CD4-positive, alpha-beta T cell treated with Interleukin-17A for 4 hours (primary cell): ENCODE results near the gene USP26.
"Not testable (repeated sequence)": the region's sequence is repeated elsewhere in the genome, so short reads cannot be mapped to it uniquely, and the experiment has no call there.

Source experiments
- DNase-seq: peaks from one replicate; pipeline ENCODE4 v3.0.0-alpha.2; 2020; ENCODE audit warnings: mixed read lengths

USP26 gene

GRCh38 chrX:133097031-133097430 lies at the start of gene USP26:
Gene USP26, minus strand, starts transcription at chrX:133097109. Its CDS starts 68,889 bp downstream, at chrX:133028220.
- DNase-seq: no peak

DNA sequence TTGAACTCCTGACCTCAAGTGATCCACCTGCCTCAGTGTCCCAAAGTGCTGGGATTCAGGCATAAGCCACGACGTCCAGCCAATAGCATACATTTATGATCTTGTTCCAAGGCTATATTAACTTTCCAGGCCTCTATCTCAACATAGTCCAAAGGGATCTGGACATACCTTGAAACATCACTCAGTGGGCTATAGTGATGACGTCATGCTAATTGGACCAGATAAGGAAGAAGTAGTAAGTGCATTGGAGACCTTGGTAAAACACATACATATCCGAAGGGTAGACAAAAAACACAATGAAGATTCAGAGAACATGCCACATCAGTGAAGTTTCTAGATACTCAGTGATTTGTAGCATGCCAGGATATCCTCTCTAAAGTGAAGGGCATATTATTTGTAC lies 37.4 kb upstream of the USP26 start:
- DNase-seq: no peak

- no peak for DNase-seq
Observed at GRCh38 chrX:133120406-133120805, 23.5 kb upstream of the USP26 start.

DNA sequence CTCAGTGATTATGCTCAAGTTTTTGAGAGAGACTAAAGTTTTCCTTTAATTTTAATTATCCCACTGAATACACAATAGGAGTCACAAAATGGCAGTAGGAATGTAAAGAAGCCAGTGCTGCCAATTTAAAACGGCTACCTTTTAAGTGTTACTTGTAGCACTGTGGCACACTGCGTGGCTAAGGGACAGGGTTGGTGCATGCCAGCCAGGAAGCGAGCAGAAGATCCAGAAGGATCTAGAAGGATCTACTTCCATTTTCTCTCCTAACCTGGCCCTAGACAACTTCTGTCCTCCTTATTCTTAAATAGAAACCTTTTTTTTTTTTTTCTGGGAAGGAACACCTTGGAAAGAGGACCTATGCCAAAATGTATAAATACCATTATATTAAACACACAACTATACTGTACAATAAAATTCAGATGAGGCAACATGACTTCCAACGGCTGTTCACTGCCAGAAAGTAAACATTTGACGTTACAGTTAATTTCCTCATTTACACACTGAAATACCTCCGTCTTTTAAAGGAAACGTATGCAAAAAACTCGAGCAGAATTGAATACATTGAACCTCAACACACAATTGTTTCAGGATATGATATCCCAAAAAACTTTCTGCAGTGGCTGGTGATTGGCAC lies 2.7 kb downstream of the USP26 start:
- no peak for DNase-seq

GRCh38 chrX:133090236-133090809 lies 6.6 kb downstream of the USP26 start:
- no peak for DNase-seq

DNA sequence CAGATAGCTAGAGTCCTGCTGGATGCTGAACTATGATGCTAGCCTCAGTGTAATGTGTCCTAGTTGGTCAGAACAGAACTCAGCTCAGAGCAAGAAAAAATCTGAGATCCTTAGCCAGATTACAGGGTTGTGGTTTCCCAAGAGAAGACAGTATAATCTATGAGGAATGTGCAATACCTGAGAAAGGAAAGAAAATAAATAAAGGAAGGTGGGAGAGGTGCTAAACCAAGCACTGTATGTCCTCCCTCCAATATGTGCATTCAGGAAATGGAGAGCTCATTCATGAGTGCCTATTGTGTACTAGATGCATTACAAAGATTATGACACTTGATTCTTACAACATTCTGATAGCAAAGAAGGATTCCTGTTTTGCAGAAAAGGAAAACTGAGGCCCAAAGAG lies 7.5 kb downstream of the USP26 start:
- DNase-seq: no peak

- DNase-seq: no peak
Observed at GRCh38 chrX:133085785-133086184, 11.1 kb downstream of the USP26 start.

DNA sequence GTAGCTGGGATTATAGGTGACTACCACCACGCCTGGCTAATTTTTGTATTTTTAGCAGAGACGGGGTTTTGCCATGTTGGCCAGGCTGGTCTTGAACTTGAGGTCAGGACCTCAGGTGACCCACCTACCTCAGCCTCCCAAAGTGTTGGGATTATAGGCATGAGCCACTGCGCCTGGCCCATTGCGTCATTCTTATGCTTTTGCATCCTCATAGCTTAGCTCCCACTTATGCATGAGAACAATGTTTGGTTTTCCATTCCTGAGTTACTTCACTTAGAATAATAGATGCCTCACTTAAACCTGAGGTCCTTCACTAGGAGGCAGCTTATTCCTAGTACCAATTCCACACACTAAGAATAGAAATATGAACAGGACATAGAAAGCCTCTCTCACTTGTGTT lies 11.9 kb downstream of the USP26 start:
- DNase-seq: not testable (repeated sequence)

DNA sequence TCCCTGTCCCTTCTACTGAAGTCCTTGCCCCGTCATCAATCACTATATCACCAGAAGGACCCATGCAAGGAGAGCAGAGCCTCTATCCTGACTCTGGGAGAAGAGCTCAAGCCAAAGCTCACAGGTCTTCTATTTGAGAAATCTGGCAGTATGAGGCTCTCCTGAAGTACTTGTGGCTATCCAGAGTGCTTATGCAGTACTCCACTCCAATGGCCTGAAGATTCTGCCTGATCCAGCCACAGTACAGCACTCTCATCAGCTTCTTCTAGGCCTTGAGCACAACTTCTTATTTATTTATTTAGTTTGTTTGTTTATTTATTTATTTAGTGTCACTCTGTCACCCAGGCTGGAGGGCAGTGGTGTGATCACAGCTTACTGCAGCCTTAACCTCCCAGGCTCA lies 13.0 kb downstream of the USP26 start:
- DNase-seq: no peak

GRCh38 chrX:133081990-133082389 lies 14.9 kb downstream of the USP26 start:
- no peak for DNase-seq

DNA sequence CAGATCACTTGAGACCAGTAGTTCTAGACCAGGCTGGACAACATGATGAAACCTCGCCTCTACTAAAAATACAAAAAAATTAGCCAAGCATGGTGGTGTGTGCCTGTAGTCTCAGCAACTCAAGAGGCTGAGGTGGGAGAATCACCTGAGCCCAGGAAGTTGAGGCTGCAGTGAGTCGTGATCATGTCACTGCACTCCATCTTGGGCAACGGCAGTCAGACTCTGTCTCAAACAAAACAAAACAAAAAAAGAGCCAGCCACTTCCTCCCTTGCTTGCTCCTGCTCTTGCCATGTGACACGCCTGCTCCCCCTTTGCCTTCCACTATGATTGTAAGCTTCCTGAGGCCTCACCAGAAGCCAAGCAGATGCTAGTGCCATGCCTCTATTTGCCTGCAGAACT lies 19.1 kb downstream of the USP26 start:
- not testable (repeated sequence) for DNase-seq

- no peak for DNase-seq
Observed at GRCh38 chrX:133072566-133072965, 24.3 kb downstream of the USP26 start.

GRCh38 chrX:133068461-133068860 lies 28.4 kb downstream of the USP26 start:
- DNase-seq: no peak

DNA sequence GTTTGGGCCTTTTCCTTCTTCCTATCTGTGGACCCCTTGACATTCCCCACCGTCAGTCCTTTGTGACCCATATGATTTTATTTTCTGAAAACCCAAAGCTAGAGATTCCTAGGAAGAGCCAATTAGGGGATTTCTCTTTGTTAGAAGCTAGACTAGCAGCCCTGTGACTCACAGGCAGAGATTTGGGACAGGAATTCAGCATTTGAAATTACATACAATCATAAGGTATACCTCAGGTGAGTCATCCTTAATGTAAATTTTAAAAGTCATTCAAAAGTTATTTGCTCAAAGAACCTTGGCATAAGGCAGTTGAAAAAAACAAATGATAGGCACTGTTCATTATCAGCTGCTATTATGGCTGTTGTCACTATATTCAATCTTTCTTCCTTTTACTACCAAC lies 40.6 kb downstream of the USP26 start:
- no peak for DNase-seq

DNA sequence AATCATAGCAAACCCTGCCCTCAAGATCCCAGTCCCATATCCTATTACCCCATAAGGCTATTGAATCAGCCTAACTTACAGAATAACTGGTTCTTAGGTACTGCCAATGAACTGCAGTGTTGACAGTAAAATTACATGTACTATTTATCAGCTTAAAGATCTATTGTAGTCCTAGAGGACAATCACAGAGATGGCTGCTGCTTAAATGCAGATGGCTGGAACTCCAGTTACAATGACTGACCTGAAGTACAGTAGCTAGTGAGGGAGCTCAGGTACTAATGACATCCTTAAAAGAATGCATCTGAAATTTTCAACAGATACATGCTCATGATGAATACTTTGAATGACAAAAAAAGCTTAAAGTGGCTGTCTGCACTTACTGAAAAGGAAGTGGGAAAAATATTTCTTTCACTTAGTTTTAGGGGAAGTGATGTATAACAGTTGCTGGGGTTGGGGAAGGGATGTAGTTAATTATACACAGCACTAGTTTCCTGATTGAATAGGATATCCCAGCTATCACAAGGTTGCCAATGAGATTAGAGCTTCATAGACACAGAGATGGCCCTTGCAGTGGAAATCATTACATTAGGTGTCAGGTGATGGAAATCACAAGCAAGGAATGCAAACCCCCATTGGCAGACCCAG lies 42.0 kb downstream of the USP26 start:
- no peak for DNase-seq

GRCh38 chrX:133053861-133054598 lies 42.9 kb downstream of the USP26 start:
- DNase-seq: no peak

GRCh38 chrX:133048751-133049150 lies 48.2 kb downstream of the USP26 start:
- DNase-seq: no peak

- DNase-seq: no peak
Observed at GRCh38 chrX:133046601-133047000, 50.3 kb downstream of the USP26 start.

- no peak for DNase-seq
Observed at GRCh38 chrX:133045986-133046385, 50.9 kb downstream of the USP26 start.

GRCh38 chrX:133044145-133044786 lies 52.6 kb downstream of the USP26 start:
- DNase-seq: not testable (repeated sequence)

DNA sequence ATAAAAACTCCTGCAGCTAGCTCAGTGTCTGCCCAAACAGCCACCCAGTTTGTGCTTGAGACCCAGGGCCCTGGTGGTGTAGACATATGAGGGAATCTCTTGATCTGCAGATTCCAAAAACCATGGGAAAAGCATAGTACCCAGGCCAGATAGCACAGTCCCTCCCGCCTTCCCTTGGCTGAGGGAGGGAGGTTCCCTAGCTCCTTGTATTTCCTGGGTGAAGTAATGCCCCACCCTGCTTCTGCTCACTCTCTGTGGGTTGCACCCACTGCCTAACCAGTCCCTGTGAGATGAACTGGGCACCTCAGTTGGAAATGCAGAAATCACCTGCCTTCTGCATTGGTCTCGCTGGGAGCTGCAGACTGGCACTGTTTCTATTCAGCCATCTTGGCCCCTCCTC lies 54.6 kb downstream of the USP26 start:
- DNase-seq: no peak

DNA sequence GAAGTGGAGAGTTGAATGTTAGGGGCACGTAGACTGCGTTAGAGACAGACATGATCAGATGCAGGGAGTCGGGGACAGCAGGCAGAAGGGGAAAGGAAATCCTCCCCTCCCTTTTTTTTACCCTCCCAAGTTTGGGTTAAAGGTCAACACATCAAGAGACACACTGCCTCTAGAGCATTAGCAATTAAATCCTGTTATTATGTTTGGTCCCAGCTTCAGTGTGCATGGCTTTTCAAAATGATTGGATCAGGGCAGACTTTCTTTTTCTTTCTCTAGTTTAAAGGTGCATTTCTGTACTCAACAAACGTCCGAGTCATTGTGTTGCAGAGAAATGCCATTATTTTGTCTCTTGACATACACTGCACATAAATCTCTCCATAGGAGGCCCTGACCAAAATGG lies 63.9 kb downstream of the USP26 start:
- DNase-seq: no peak

- no peak for DNase-seq
Observed at GRCh38 chrX:133018229-133018628, 78.7 kb downstream of the USP26 start.
